C4-2B (cell line): ENCODE measurements around the gene ID3.

Source experiments
- ZFX ChIP-seq: fragments of 450-650 bp; IDR thresholded peaks from 2 replicates; pipeline ENCODE4 v1.6.1; 2017
- TF ChIP-seq, protein P1 (sequence below): fragments of 450-650 bp; conservative IDR thresholded peaks from 2 replicates; pipeline ENCODE4 v1.5.1; 2017; ENCODE audit warnings: mild to moderate bottlenecking

DNA sequence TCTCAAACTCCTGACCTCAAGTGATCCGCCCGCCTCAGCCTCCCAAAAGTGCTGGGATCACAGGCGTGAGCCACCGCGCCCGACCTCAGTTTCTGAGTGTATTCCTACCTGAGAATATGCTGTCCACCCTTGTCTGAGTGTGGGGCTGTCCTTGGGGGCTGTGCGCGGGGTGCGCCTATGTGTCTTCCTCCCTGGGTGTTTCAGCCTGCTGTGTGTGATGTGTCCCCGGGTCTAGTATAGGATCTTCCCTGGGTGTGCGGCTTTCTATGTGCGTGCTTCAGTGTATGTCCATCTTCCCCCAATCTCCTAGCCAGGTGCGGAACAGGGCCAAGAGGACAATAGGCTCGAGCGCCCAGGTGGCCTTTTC is 8.3 kb upstream of the ID3 start:
- TF ChIP-seq, protein P1, sequence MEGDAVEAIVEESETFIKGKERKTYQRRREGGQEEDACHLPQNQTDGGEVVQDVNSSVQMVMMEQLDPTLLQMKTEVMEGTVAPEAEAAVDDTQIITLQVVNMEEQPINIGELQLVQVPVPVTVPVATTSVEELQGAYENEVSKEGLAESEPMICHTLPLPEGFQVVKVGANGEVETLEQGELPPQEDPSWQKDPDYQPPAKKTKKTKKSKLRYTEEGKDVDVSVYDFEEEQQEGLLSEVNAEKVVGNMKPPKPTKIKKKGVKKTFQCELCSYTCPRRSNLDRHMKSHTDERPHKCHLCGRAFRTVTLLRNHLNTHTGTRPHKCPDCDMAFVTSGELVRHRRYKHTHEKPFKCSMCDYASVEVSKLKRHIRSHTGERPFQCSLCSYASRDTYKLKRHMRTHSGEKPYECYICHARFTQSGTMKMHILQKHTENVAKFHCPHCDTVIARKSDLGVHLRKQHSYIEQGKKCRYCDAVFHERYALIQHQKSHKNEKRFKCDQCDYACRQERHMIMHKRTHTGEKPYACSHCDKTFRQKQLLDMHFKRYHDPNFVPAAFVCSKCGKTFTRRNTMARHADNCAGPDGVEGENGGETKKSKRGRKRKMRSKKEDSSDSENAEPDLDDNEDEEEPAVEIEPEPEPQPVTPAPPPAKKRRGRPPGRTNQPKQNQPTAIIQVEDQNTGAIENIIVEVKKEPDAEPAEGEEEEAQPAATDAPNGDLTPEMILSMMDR, result no peak
- TF ChIP-seq ZFX, result no peak
